Measurements from ENCODE around the gene CUL1.
A peak's percentile ranks its signal among the peaks of the same experiment; 100 is the strongest.

Gene CUL1

GRCh38 chr7:148802101-148802493, 103.4 kb downstream of the CUL1 start:
- Histone ChIP-seq H3K36me3 (ENCODE audit: insufficient read depth, low read length) (peaks cover 76% of the 10 kb centered on the region), H3K4me3 (no peak overlapping the region), H3K9ac (ENCODE audit: insufficient read length) (no peak overlapping the region), H3K9me3 (ENCODE audit: low read depth, low read length) (no peaks in the 10 kb centered on the region), H3K27ac (no peak overlapping the region)
- no peak for DNase-seq (ENCODE audit: low read depth, low spot score)
- TF ChIP-seq POLR2AphosphoS5 (IDR thresholded peaks at IDR 0.05; ENCODE audit: borderline replicate concordance, low read depth, low read length) (no peak), EZH2 (IDR thresholded peaks at IDR 0.05) (no peak), FOXP2 (optimal IDR thresholded peaks at IDR 0.05; ENCODE audit: control extremely low read depth, extremely low read length, insufficient read depth) (no peak)

GRCh38 chr7:148803094-148803493, 104.4 kb downstream of the CUL1 start:
- Histone ChIP-seq H3K9me3 (ENCODE audit: low read depth, low read length) (no peaks in the 10 kb centered on the region), H3K9ac (ENCODE audit: insufficient read length) (no peak overlapping the region), H3K27ac (peak overlapping the region; percentile 63), H3K4me3 (no peak overlapping the region), H3K36me3 (ENCODE audit: insufficient read depth, low read length) (peaks cover 76% of the 10 kb centered on the region)
- no peak for DNase-seq (ENCODE audit: low read depth, low spot score)
- TF ChIP-seq EZH2 (IDR thresholded peaks at IDR 0.05) (no peak), POLR2AphosphoS5 (IDR thresholded peaks at IDR 0.05; ENCODE audit: borderline replicate concordance, low read depth, low read length) (no peak), FOXP2 (optimal IDR thresholded peaks at IDR 0.05; ENCODE audit: control extremely low read depth, extremely low read length, insufficient read depth) (no peak)

GRCh38 chr7:148804343-148805235, 105.9 kb downstream of the CUL1 start:
- peak; percentile 11 for TF ChIP-seq POLR2AphosphoS5 (IDR thresholded peaks at IDR 0.05; ENCODE audit: borderline replicate concordance, low read depth, low read length)
- no peak for TF ChIP-seq FOXP2 (optimal IDR thresholded peaks at IDR 0.05; ENCODE audit: control extremely low read depth, extremely low read length, insufficient read depth)
- TF ChIP-seq EZH2 (IDR thresholded peaks at IDR 0.05) = no peak
- no peak overlapping the region for H3K4me3 ChIP-seq
- H3K27ac ChIP-seq = peak overlapping the region; percentile 62
- H3K9ac ChIP-seq (ENCODE audit: insufficient read length) = no peak overlapping the region
- no peaks in the 10 kb centered on the region for H3K9me3 ChIP-seq (ENCODE audit: low read depth, low read length)
- DNase-seq (ENCODE audit: low read depth, low spot score) = no peak
- peaks cover 76% of the 10 kb centered on the region for H3K36me3 ChIP-seq (ENCODE audit: insufficient read depth, low read length)

DNA sequence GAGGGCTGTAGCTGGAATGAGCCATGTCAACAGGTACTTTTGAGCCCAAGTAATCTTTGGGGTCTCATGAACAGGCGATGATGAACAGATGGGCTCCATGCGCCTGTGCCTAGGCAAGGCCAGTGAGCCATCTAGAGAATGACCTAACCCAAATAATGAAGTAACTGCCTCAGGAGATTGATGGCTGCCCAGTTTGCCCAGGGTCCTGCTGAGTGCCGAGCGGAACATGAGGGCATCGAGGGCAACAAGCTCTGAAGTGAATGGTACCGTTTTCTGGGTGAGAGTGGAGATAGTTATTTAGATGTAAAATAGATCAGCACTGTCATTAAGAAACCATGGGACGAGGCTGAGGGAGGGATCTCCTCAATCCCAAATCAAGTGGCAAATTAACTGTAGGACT, 107.5 kb downstream of the CUL1 start:
- Histone ChIP-seq H3K36me3 (ENCODE audit: insufficient read depth, low read length) (peaks cover 76% of the 10 kb centered on the region), H3K27ac (peak overlapping the region; percentile 36), H3K4me3 (no peak overlapping the region), H3K9ac (ENCODE audit: insufficient read length) (no peak overlapping the region), H3K9me3 (ENCODE audit: low read depth, low read length) (no peaks in the 10 kb centered on the region)
- no peak for DNase-seq (ENCODE audit: low read depth, low spot score)
- no peak for TF ChIP-seq FOXP2 (optimal IDR thresholded peaks at IDR 0.05; ENCODE audit: control extremely low read depth, extremely low read length, insufficient read depth)
- no peak for TF ChIP-seq POLR2AphosphoS5 (IDR thresholded peaks at IDR 0.05; ENCODE audit: borderline replicate concordance, low read depth, low read length)
- TF ChIP-seq EZH2 (IDR thresholded peaks at IDR 0.05) = no peak

GRCh38 chr7:148807436-148807835, 108.7 kb downstream of the CUL1 start:
- Histone ChIP-seq H3K4me3 (no peak overlapping the region), H3K36me3 (ENCODE audit: insufficient read depth, low read length) (peaks cover 78% of the 10 kb centered on the region), H3K9ac (ENCODE audit: insufficient read length) (no peak overlapping the region), H3K9me3 (ENCODE audit: low read depth, low read length) (no peaks in the 10 kb centered on the region), H3K27ac (peak overlapping the region; percentile 28; the same call in 1 of the 2 replicates)
- TF ChIP-seq EZH2 (IDR thresholded peaks at IDR 0.05) (no peak), FOXP2 (optimal IDR thresholded peaks at IDR 0.05; ENCODE audit: control extremely low read depth, extremely low read length, insufficient read depth) (no peak), POLR2AphosphoS5 (IDR thresholded peaks at IDR 0.05; ENCODE audit: borderline replicate concordance, low read depth, low read length) (no peak)
- DNase-seq (ENCODE audit: low read depth, low spot score) = no peak

DNA sequence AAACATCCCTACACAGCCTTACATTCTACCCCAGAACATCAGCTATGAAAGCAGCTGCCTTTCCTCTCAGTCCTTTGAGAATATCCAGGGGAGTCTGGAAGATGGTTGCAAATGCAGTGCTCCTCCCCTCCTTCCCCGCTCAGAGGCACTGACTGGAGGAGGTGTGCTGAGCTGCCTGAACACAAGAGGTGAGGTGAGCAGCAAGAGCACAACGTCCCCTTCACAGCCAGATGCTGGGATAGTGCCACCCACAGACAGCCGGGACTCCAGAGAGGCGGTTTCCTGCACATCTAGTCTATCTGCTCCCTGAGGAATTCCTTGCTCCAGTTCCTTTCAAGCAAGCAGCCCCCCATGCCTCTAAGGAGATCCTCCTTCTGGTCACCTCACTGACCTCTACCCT, 111.2 kb downstream of the CUL1 start:
- peak overlapping the region; percentile 60 for H3K27ac ChIP-seq
- TF ChIP-seq EZH2 (IDR thresholded peaks at IDR 0.05) = no peak
- TF ChIP-seq POLR2AphosphoS5 (IDR thresholded peaks at IDR 0.05; ENCODE audit: borderline replicate concordance, low read depth, low read length) = no peak; the same call in 1 of the 2 replicates
- no peak for TF ChIP-seq FOXP2 (optimal IDR thresholded peaks at IDR 0.05; ENCODE audit: control extremely low read depth, extremely low read length, insufficient read depth)

DNA sequence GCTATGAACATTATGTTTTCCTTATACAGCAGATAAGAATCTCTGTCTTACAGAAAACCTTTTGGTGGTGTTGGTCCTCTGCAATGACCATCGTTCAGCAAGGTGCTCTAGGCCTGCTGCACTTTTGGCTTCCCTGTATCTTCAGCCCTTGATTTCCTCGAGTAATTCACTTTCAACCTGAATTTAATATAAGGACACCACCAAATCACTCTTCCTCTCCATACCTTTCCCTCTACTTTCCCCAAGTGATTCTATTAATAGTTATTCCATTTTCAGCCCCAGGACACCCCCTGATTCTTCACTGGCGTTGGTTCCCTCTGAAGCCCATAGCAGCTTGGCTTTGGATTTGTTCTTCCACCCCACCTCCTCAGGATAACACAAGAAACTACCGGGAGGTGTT, 113.2 kb downstream of the CUL1 start:
- no peak overlapping the region for H3K9ac ChIP-seq (ENCODE audit: insufficient read length)
- peaks cover 100% of the 10 kb centered on the region for H3K36me3 ChIP-seq (ENCODE audit: insufficient read depth, low read length)

More for the DNA sequence above, 111.2 kb downstream of the CUL1 start:
- no peak for DNase-seq (ENCODE audit: low read depth, low spot score)
- Histone ChIP-seq H3K9ac (ENCODE audit: insufficient read length) (no peak overlapping the region), H3K4me3 (no peak overlapping the region), H3K36me3 (ENCODE audit: insufficient read depth, low read length) (peaks cover 97% of the 10 kb centered on the region), H3K9me3 (ENCODE audit: low read depth, low read length) (no peaks in the 10 kb centered on the region)

GRCh38 chr7:148813890-148814289, 115.2 kb downstream of the CUL1 start:
- DNase-seq (ENCODE audit: low read depth, low spot score) = no peak
- Histone ChIP-seq H3K9me3 (ENCODE audit: low read depth, low read length) (no peaks in the 10 kb centered on the region), H3K36me3 (ENCODE audit: insufficient read depth, low read length) (peaks cover 100% of the 10 kb centered on the region), H3K4me3 (no peak overlapping the region), H3K9ac (ENCODE audit: insufficient read length) (no peak overlapping the region), H3K27ac (peak overlapping the region; percentile 40)
- no peak for TF ChIP-seq EZH2 (IDR thresholded peaks at IDR 0.05)
- TF ChIP-seq POLR2AphosphoS5 (IDR thresholded peaks at IDR 0.05; ENCODE audit: borderline replicate concordance, low read depth, low read length) = no peak
- no peak for TF ChIP-seq FOXP2 (optimal IDR thresholded peaks at IDR 0.05; ENCODE audit: control extremely low read depth, extremely low read length, insufficient read depth)

More for the DNA sequence above, 113.2 kb downstream of the CUL1 start:
- no peak overlapping the region for H3K4me3 ChIP-seq
- TF ChIP-seq EZH2 (IDR thresholded peaks at IDR 0.05) (no peak), POLR2AphosphoS5 (IDR thresholded peaks at IDR 0.05; ENCODE audit: borderline replicate concordance, low read depth, low read length) (no peak), FOXP2 (optimal IDR thresholded peaks at IDR 0.05; ENCODE audit: control extremely low read depth, extremely low read length, insufficient read depth) (no peak)
- no peaks in the 10 kb centered on the region for H3K9me3 ChIP-seq (ENCODE audit: low read depth, low read length)
- no peak for DNase-seq (ENCODE audit: low read depth, low spot score)
- H3K27ac ChIP-seq = 0 out of 2 replicates have a peak overlapping the region, but pooled peaks have one; percentile 8
